ENCODE measurements around the gene TRPM8. TPM values are rescaled to one million over a fixed set of nuclear protein-coding genes. Genes with fewer than 3 reads are reported as not detected.

The TRPM8 gene
- total and polyA plus RNA-seq, 7 donors, result not detected

GRCh38 chr2:233944722-233945121 is 27.5 kb downstream of the TRPM8 start:
- H3K4me1 ChIP-seq, result no peaks in the 10 kb centered on the region
- H3K27me3 ChIP-seq (ENCODE audit: insufficient read depth in 3 of 3, low read length in 2 of 3), result no peaks in the 10 kb centered on the region
- no peak overlapping the region for H3K4me3 ChIP-seq
- 74 to 78% (median 74%) methylated on average over 1 of the region's 1 CpG for WGBS, 3 donors
- H3K27ac ChIP-seq, result no peak overlapping the region
- intact Hi-C loops (cut with DNase I), result no loop called here
- TF ChIP-seq CTCF (IDR thresholded peaks at IDR 0.05), result no peak
- DNase-seq (no peak), ATAC-seq (no peak)
- no peaks in the 10 kb centered on the region for H3K36me3 ChIP-seq (ENCODE audit: insufficient read depth in 1 of 2, low read depth in 1 of 2)
- H3K9me3 ChIP-seq, result no peaks in the 10 kb centered on the region

GRCh38 chr2:233945146-233945545 is 28.0 kb downstream of the TRPM8 start:
- Histone ChIP-seq H3K36me3 (ENCODE audit: insufficient read depth in 1 of 2, low read depth in 1 of 2) (no peaks in the 10 kb centered on the region), H3K27me3 (ENCODE audit: insufficient read depth in 3 of 3, low read length in 2 of 3) (no peaks in the 10 kb centered on the region), H3K27ac (no peak overlapping the region), H3K9me3 (no peaks in the 10 kb centered on the region), H3K4me3 (no peak overlapping the region), H3K4me1 (no peaks in the 10 kb centered on the region)
- intact Hi-C loops (cut with DNase I), result no loop called here
- WGBS, 3 donors, result 89 to 92% (median 89%) methylated on average over 3 of the region's 3 CpGs
- TF ChIP-seq CTCF (IDR thresholded peaks at IDR 0.05), result no peak
- ATAC-seq (no peak), DNase-seq (no peak)

DNA sequence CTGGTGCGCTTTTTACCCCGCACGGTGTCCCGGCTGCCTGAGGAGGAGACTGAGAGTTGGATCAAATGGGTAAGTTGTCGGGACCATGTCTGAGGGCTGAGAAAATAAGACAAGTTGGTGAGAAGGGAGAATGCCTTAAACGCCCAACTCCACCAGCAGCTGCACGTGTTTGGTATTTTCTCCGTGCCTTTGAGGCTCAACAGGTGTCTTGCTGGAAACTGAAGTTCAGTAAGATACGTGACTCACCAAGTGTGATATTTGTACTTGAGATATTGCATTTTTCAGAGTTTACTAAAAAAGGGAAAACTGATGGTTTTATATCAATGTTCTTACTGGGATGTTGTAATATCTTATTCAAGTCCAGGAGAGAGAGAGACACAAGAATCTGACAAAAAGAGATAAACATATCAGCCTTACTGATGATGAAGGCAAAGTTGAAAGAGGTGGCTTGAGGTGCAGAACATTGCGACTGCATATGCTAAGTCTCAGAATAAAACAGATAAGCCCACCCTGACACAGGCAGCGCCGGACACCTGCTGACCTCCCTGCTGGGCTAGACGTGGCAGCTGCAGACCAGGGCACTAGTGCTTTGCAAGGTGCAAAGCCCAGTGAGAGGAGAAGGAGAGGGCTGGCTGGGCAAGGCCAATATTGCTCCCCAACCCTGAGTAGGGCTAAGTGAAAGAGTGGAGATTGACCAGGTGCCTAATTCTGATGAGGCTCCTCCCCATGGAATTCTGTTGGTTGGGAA is 33.1 kb downstream of the TRPM8 start:
- H3K27me3 ChIP-seq (ENCODE audit: insufficient read depth in 3 of 3, low read length in 2 of 3), result no peaks in the 10 kb centered on the region
- WGBS, 3 donors, result 65 to 67% (median 65%) methylated on average over 13 of the region's 13 CpGs
- no peak overlapping the region for H3K4me3 ChIP-seq
- ATAC-seq, result no peak
- no peaks in the 10 kb centered on the region for H3K4me1 ChIP-seq
- H3K27ac ChIP-seq, result no peak overlapping the region
- H3K9me3 ChIP-seq, result no peaks in the 10 kb centered on the region
- DNase-seq, result no peak
- H3K36me3 ChIP-seq (ENCODE audit: insufficient read depth in 1 of 2, low read depth in 1 of 2), result no peaks in the 10 kb centered on the region
- intact Hi-C loops (cut with DNase I), result no loop called here
- no peak for TF ChIP-seq CTCF (IDR thresholded peaks at IDR 0.05)

DNA sequence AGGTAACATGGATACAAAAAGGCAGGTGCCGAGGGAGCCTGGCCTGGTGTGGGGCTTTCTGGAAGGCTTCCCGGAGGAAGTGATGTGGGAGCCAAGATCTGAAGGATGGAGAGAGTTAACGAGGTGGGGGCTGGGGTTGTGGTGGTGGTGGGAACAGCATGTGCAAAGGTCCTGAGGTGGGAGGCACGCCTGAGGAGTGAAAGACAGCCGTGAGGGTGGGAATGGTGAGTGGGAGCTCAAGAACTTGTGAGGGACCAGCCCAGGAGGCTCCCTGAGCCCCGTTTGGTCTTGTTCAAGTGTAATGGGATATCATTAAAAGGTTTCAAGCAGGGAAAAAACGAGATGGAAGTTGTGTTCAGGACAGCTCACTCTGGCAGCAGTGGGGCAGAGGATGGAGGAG is 35.2 kb downstream of the TRPM8 start:
- no peaks in the 10 kb centered on the region for H3K9me3 ChIP-seq
- no peak overlapping the region for H3K27ac ChIP-seq
- WGBS, 3 donors, result 61 to 75% (median 63%) methylated on average over 7 of the region's 7 CpGs
- DNase-seq, result no peak
- no peaks in the 10 kb centered on the region for H3K36me3 ChIP-seq (ENCODE audit: insufficient read depth in 1 of 2, low read depth in 1 of 2)
- TF ChIP-seq CTCF (IDR thresholded peaks at IDR 0.05), result no peak
- H3K4me3 ChIP-seq, result no peak overlapping the region
- no peaks in the 10 kb centered on the region for H3K4me1 ChIP-seq
- no peak for ATAC-seq
- intact Hi-C loops (cut with DNase I), result no loop called here
- no peaks in the 10 kb centered on the region for H3K27me3 ChIP-seq (ENCODE audit: insufficient read depth in 3 of 3, low read length in 2 of 3)

Data from psoas muscle (tissue), 8 donors.